GM21717 (cell line): ENCODE results near the gene ZFC3H1.
"Not testable (repeated sequence)": the region's sequence is repeated elsewhere in the genome, so short reads cannot be mapped to it uniquely, and the experiment has no call there.

Experiments
- ATAC-seq: cut with Tn5 transposase; IDR thresholded peaks from one replicate; pipeline ENCODE4 v1.9.1; 2021; ENCODE audit warnings: mild to moderate bottlenecking, moderate library complexity; ENCODE audit not compliant: unreplicated experiment

ZFC3H1 gene

GRCh38 chr12:71582925-71583324 lies 80.7 kb downstream of the ZFC3H1 start:
- ATAC-seq, result no peak

GRCh38 chr12:71581206-71581605 lies 82.4 kb downstream of the ZFC3H1 start:
- no peak for ATAC-seq

GRCh38 chr12:71578694-71579258 lies 84.9 kb downstream of the ZFC3H1 start:
- ATAC-seq, result no peak

GRCh38 chr12:71576496-71576895 lies 87.2 kb downstream of the ZFC3H1 start:
- ATAC-seq, result no peak

GRCh38 chr12:71569885-71570284 lies 93.8 kb downstream of the ZFC3H1 start:
- not testable (repeated sequence) for ATAC-seq

GRCh38 chr12:71567537-71567936 lies 96.1 kb downstream of the ZFC3H1 start:
- no peak for ATAC-seq

GRCh38 chr12:71566655-71567054 lies 97.0 kb downstream of the ZFC3H1 start:
- no peak for ATAC-seq

GRCh38 chr12:71565535-71565934 lies 98.1 kb downstream of the ZFC3H1 start:
- ATAC-seq, result no peak

- ATAC-seq, result no peak
Observed at GRCh38 chr12:71562676-71563595, 100.7 kb downstream of the ZFC3H1 start.
